Ramos (cell line): Measurements from ENCODE around the gene PILRB.

Experiments used
- in situ Hi-C: fragments of 300-500 bp; cut with MboI; formaldehyde crosslinking; loops from one replicate; pipeline ENCODE4 v1.14.3; 2022; ENCODE audit warnings: low sequenced_read_pairs; ENCODE audit not compliant: unreplicated experiment

Gene PILRB

DNA sequence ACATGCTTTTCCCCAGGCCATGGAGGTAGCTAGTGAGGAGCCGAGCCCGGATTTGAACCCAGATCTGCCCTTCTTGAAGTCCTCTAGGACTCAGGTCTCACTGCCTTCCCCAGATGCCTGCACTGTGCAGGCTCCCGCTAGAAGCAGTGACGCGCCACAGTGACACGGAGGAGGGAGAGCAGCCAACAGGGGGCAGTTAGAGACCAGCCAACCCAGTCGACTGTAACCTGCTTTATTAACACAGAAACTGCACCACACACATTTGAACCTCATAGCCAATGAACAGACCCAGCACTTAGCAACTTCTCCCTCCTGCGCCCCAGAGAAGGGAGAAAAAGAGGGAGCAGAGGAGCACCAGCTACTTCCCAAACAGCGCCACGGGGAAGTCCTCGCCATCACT lies 42.7 kb downstream of the PILRB start:
- in situ Hi-C loops = no loop called here

DNA sequence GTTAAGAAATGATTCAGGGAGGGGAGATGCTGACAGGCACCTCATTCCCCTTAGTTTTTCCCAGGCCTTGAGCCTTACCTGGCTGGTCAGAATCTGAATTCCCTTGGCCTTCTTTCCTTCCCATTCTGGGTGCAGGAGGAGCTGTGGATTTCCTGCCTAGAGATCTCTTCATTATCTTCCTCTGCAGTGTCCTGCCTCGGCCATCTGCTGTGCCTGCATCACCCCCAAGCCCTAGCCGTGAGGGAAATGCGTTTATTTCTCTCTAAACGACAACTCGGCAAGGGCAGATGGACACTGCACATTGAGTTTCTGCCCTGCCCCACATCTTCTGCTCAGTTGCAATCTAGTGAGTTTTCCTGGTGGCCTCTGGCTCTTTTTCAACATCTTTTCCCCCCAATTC lies 43.9 kb downstream of the PILRB start:
- in situ Hi-C loops = no loop called here

DNA sequence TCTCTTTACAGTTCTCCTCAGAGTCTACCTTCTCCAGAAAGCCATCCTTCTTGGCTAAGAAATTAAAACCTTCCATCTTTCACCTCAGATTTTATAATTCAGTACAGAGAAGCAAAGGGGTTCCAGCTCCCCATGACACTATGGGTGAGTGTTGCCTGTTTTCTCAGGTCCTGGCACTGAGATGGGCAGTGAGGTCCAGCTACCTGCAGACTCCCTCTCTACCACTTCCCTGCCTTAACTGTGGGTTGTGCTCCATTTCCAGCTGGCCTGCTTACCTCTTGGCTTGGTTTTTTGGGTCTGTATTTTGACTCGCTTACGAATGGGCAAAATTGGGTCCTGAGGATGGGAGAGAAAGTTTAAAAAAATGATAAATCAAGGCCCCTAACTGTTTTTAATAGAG lies 44.3 kb downstream of the PILRB start:
- in situ Hi-C loops = no loop called here

DNA sequence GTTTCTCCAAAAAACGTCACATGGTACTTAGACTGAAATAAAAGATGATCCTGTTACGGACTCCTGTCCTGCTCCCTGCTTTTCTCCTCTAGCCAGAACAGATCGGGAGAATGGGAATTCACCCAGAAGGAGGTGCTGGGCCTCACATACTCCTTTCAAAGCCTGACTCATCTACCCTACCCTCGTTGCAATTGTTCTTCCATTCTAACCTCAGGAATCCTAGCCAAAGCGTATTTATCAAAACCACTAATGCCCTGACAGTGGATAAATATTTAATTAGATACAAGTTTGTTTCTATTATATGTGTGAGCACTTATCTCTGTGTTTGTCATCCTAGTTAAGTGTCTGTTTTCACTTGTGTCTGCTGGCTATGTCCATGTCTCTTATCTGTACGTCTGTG lies 48.9 kb downstream of the PILRB start:
- in situ Hi-C loops = loop anchor here (5.0 kb wide), 1 partner anchor 274 kb away; no protein-coding TSS in a partner anchor

DNA sequence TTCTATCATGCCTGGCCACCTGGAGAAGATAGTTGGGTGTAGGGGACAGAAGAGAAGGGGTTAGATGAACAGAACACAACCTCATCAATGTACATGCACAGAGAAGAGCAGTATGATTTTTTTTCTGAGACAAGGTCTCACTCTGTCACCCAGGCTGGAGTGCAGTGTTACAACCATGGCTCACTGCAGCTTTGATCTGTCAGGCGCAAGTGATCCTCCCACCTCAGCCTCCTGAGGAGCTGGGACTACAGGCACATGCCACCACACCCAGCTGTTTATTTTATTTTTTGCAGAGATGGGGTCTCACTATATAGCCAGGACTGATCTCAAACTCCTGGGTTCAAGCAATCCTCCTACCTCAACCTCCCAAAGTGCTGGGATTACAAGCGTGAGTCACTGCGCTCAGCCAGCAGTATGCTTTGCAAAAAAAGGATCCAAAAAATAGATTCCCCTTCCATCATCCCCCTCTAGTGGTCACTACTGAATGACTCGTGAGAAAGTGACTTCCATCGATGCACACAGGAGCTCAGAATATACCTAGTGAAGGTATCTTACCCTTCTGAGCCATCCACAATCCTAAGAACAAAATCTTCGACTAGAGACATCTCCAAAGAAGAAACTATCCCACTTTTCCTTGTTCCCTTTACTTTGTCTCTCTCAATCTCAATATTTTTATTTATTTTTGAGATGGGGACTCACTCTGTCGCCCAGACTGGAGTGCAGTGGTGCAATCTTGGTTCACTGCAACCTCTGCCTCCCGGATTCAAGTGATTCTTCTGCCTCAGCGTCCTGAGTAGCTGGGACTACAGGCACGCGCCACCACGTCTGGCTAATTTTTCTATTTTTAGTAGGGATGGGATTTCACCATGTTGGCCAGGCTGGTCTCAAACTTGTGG lies 49.6 kb downstream of the PILRB start:
- in situ Hi-C loops = loop anchor here (5.0 kb wide), 1 partner anchor 275 kb away; no protein-coding TSS in a partner anchor

DNA sequence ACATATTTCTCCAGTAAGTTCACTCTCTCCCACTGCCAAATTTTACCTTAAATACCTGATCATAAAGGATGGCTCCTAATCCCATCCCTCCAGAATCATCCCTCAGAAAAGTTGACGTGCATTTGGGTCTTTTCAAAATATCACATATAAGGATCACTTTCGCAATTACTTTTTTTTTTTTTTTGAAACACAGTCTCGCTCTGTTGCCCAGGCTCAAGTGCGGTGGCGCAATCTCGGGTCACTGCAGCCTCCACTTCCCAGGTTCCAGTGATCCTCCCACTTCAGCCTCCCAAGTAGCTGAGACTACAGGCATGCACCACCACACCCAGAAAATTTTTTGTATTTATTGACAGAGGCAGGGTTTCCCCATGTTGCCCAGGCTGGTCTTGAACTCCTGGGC lies 53.2 kb downstream of the PILRB start:
- in situ Hi-C loops = no loop called here

DNA sequence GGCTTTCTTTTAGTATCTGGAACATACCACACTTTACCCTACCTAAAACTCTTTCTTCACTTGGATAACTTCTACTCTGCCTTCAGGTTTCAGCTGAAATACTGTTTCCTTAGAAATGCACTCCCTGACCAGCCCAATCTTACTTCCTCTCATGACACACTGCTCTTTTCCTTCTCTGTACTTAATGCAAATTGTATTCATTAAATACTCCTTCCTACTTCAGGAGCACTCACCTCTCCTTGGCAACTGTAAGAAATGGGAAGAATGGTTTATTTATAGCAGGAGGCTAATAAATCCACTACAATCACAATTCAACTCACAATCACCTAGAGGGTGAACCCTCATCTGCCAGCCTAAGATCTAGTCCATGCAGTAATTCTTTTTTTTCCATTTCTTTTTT lies 55.4 kb downstream of the PILRB start:
- in situ Hi-C loops = no loop called here

DNA sequence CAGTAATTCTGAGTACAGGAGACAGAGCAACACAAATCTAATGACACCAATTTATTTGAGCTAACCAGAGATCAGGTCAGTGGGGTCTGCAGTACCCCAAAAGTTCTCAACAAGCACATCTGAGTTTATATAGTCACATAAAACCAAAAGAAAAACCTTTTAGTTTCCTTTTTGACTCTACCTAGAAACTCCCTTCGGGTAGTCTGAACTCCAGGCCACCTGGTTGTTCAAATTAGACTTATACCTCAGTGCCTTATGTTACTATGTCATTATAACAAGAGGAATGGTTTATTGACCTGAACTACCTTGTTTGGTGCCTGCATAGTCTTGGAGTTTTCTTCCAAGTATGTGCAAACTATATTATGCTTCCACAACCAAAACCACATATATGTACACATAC lies 56.0 kb downstream of the PILRB start:
- in situ Hi-C loops = no loop called here

DNA sequence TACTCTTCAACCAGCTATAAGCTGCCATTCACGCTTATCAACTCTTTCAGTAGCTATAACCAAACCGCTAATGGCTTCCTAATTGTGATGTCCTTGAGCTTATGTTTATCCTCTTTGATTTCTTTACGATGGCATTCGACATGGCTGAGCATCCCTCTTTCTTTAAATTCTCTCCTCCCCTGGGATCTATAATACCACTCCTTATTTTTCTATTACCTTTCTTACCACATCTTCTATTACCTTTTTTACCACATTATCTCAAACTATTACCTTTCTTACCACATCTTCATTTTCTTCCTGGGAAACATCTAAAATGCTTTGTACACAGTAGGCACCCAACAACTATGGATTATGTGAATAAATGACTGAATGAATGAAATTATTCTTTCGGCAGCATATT lies 57.5 kb downstream of the PILRB start:
- in situ Hi-C loops = no loop called here
